ENCODE data around the gene INO80C.

DNA sequence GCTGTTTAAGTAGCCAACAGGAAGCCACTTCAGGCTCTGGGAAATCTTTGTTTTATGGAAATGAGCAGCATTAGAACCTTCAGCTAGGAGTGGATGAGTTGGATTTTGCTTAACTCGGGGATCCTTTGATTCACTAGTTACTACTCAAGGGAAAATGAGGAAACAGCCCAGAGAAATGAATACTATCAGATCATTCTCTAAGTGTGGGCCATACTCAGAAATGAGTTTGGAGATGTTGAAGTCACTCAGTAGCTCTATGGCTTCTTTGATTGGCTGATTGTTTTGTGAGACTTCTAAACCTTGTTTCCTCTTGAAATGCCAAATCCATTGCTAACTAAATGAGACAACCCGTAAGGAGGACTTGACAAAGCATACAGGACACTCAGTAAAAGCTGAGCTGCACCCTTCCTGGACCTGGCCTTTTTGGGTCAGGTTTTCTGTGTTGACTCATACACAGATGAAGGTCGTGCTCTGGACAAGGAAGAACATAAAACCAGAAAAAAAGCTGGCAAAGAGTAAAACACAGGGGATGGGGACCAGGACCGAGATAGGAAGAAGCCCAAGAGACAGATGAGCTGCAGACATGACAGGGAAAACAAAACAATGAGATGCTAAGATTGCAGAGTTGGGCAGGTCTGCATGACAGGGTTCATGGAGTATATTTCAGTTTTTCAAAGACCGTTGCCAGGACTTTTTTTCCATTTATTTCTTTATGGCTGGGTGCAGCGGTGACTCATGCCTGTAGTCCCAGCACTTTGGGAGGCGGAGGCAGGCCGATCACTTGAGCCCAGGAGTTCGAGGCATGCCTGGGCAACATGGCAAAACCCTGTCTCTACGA, 41.6 kb downstream of the INO80C start:
- TF ChIP-seq POLR2A (IDR thresholded peaks at IDR 0.05; ENCODE audit: low read length): no peak
- no peak for TF ChIP-seq GATA1 (IDR thresholded peaks at IDR 0.05; ENCODE audit: low read depth, low read length)
